ENCODE measurements around the gene USF3. TPM values are rescaled to one million over a fixed set of nuclear protein-coding genes. Genes with fewer than 3 reads are reported as not detected.
A peak's percentile ranks its signal among the peaks of the same experiment; 100 is the strongest.

Gene USF3
- total and polyA plus RNA-seq, 4 experiments from 2014 or later, result 1.4 to 23.7 (median 14.6) TPM

DNA sequence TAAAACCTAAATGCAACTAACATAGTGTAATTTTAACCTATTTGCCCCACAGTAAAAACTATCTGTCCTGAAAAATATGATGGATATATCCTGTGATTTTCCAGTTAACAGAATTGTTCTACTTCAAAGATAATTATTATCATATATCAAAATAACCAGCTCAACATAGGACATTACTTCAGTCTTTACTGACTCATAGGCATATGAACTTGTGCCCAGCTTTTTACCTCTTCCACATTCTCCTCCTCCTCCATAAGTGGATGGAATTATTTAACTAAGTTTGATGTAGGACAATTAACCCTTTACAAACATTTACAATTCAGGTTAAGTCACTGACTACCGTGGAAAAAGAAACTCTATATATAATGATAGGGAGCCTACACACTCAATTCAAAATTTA, 22.9 kb upstream of the USF3 start:
- Histone ChIP-seq H3K4me3 (ENCODE audit: low read length in 2 of 2) (no peak overlapping the region), H3K27me3 (ENCODE audit: insufficient read depth, low read length) (no peaks in the 10 kb centered on the region), H3K4me1 (ENCODE audit: insufficient read depth, low read length) (no peaks in the 10 kb centered on the region), H3K36me3 (ENCODE audit: insufficient read depth, low read length) (peaks cover 28% of the 10 kb centered on the region), H3K27ac (ENCODE audit: low read depth, low read length) (no peak overlapping the region), H3K9me3 (ENCODE audit: control insufficient read depth in 1 of 2, low read length in 2 of 2) (no peaks in the 10 kb centered on the region)
- Mint-ChIP-seq H3K9me3 (no peaks in the 10 kb centered on the region), H3K4me1 (peaks cover 0 to 4% (median 0%) of the 10 kb centered on the region in 4 donors), H3K4me3 (no peak overlapping the region), H3K27me3 (peaks cover 0 to 2% of the 10 kb centered on the region in 2 donors), H3K36me3 (peaks cover 50 to 58% of the 10 kb centered on the region in 2 donors), H3K27ac (peak overlapping the region in 1 of 7 donors; percentile 11)
- CTCF ChIA-PET (ENCODE audit: partially characterized antibody), result interaction anchor here (1.1 kb wide), 1 partner anchor 10 kb away, joined by 3 read pairs; no protein-coding TSS in a partner anchor
- intact Hi-C loops (cut with micrococcal nuclease), result no loop called here
- no peak for DNase-seq
- POLR2A ChIA-PET (ENCODE audit: partially characterized antibody), result interaction anchor here (1.4 kb wide), 1 partner anchor 25 kb away, joined by 3 read pairs; no protein-coding TSS in a partner anchor

DNA sequence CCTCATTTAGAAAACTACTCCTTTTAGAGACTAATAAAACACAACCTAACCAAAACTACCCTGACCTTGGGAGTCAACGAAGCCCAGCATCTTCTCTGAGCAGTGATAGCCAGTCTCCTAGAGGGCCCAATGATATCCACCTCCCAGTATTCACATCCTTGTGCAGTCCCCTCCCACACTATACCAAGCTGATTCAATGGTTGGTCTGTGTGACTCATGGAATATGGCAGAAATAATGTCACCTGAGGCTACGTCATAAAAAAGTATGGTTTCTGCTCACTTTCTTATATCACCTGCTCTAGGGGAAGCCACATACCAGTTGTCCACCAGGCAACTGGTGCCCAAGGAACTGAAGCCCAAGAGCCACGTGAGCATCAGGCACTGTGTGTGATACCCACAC, 21.4 kb upstream of the USF3 start:
- ChIA-PET CTCF (ENCODE audit: partially characterized antibody) (no interaction called here), POLR2A (ENCODE audit: partially characterized antibody) (no interaction called here)
- Histone ChIP-seq H3K27ac (ENCODE audit: low read depth, low read length) (no peak overlapping the region), H3K27me3 (ENCODE audit: insufficient read depth, low read length) (no peaks in the 10 kb centered on the region), H3K9me3 (ENCODE audit: control insufficient read depth in 1 of 2, low read length in 2 of 2) (no peaks in the 10 kb centered on the region), H3K36me3 (ENCODE audit: insufficient read depth, low read length) (peaks cover 18% of the 10 kb centered on the region), H3K4me3 (ENCODE audit: low read length in 2 of 2) (no peak overlapping the region), H3K4me1 (ENCODE audit: insufficient read depth, low read length) (no peaks in the 10 kb centered on the region)
- Mint-ChIP-seq H3K9me3 (no peaks in the 10 kb centered on the region), H3K27me3 (peaks cover 0 to 2% of the 10 kb centered on the region in 2 donors), H3K27ac (peak overlapping the region in 2 of 7 donors; percentile 17 to 31), H3K36me3 (peaks cover 41 to 44% of the 10 kb centered on the region in 2 donors), H3K4me1 (peaks cover 0 to 2% (median 0%) of the 10 kb centered on the region in 4 donors), H3K4me3 (no peak overlapping the region)
- DNase-seq, result no peak
- intact Hi-C loops (cut with micrococcal nuclease), result no loop called here

DNA sequence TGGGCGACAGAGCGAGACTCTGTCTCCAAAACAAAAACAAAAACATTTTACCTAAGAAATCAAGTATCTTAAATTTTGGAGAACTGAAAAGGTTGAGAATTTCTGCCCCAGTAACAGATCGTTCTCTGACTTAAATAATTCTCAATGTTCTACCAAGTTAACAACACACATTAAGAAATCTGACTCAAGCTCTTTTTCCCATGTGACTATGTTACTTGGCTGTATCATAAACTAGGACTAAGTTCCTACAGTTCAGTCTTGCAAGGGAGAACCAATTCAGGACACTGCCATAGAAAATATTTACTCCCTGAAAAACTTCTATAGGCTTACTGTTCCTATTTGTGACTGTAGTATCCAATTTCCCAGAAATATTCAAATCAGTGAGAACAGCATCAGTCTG, 20.9 kb upstream of the USF3 start:
- Histone ChIP-seq H3K27me3 (ENCODE audit: insufficient read depth, low read length) (no peaks in the 10 kb centered on the region), H3K9me3 (ENCODE audit: control insufficient read depth in 1 of 2, low read length in 2 of 2) (no peaks in the 10 kb centered on the region), H3K4me3 (ENCODE audit: low read length in 2 of 2) (no peak overlapping the region), H3K27ac (ENCODE audit: low read depth, low read length) (no peak overlapping the region), H3K4me1 (ENCODE audit: insufficient read depth, low read length) (no peaks in the 10 kb centered on the region), H3K36me3 (ENCODE audit: insufficient read depth, low read length) (peaks cover 16% of the 10 kb centered on the region)
- Mint-ChIP-seq H3K27ac (no peak overlapping the region), H3K4me3 (no peak overlapping the region), H3K27me3 (peaks cover 0 to 2% of the 10 kb centered on the region in 2 donors), H3K36me3 (peaks cover 36 to 39% of the 10 kb centered on the region in 2 donors), H3K4me1 (peaks cover 0 to 2% (median 0%) of the 10 kb centered on the region in 4 donors), H3K9me3 (no peaks in the 10 kb centered on the region)
- POLR2A ChIA-PET (ENCODE audit: partially characterized antibody), result no interaction called here
- CTCF ChIA-PET (ENCODE audit: partially characterized antibody), result no interaction called here
- intact Hi-C loops (cut with micrococcal nuclease), result no loop called here
- no peak for DNase-seq

DNA sequence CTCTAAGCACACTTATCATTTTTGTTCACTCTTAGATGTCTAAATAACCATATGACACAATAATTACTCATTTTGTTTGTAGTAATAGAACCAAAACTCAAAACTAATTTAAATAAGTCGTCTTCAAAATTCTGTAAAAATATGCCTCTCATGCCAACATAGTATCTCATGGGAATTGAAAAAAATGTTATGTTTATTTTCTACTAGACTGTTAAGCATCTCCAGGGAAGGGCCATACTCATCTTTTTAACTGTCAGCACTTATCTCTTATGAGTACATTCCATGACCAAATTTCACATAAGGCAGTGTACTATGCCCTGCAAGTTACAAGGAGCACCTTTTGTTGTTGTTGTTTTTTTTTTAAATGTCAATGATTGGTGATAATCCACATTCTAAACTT, 18.3 kb upstream of the USF3 start:
- intact Hi-C loops (cut with micrococcal nuclease), result no loop called here
- CTCF ChIA-PET (ENCODE audit: partially characterized antibody), result interaction anchor here (2.1 kb wide), 1 partner anchor 21 kb away, joined by 4 read pairs; no protein-coding TSS in a partner anchor

DNA sequence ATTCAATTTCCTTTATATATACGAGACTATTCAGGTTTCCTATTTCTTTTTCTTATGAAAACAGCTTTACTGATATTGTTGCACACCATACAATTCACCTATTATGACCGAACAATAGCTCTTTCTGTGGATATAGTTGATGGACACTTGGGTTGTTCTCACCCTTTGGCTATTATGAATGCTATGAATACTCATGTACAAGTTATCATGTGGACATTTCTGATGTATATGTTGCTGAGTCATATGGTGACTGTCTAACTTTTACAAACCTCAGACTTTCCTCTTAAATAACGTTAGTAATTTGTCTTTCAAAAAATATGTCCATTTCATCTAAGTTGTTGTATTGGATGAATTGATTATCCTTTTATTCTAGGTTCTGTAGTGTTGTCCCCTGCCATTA, 15.7 kb upstream of the USF3 start:
- Histone ChIP-seq H3K4me1 (ENCODE audit: insufficient read depth, low read length) (no peaks in the 10 kb centered on the region), H3K9me3 (ENCODE audit: control insufficient read depth in 1 of 2, low read length in 2 of 2) (no peaks in the 10 kb centered on the region), H3K27me3 (ENCODE audit: insufficient read depth, low read length) (no peaks in the 10 kb centered on the region), H3K27ac (ENCODE audit: low read depth, low read length) (no peak overlapping the region), H3K4me3 (ENCODE audit: low read length in 2 of 2) (no peak overlapping the region), H3K36me3 (ENCODE audit: insufficient read depth, low read length) (no peaks in the 10 kb centered on the region)
- Mint-ChIP-seq H3K9me3 (no peaks in the 10 kb centered on the region), H3K4me1 (no peaks in the 10 kb centered on the region), H3K4me3 (no peak overlapping the region), H3K36me3 (peaks cover 4% of the 10 kb centered on the region in 2 donors), H3K27ac (no peak overlapping the region), H3K27me3 (peaks cover 5 to 8% of the 10 kb centered on the region in 2 donors)
- DNase-seq, result no peak
- ChIA-PET POLR2A (ENCODE audit: partially characterized antibody) (no interaction called here), CTCF (ENCODE audit: partially characterized antibody) (interaction anchor here (0.7 to 0.8 kb wide), 3 partner anchors 23 to 100 kb away, joined by 3 to 4 read pairs (median 3); no protein-coding TSS in a partner anchor)
- intact Hi-C loops (cut with micrococcal nuclease), result no loop called here

More for the DNA sequence above, 18.3 kb upstream of the USF3 start:
- Histone ChIP-seq H3K27ac (ENCODE audit: low read depth, low read length) (no peak overlapping the region), H3K36me3 (ENCODE audit: insufficient read depth, low read length) (no peaks in the 10 kb centered on the region), H3K4me3 (ENCODE audit: low read length in 2 of 2) (no peak overlapping the region), H3K4me1 (ENCODE audit: insufficient read depth, low read length) (no peaks in the 10 kb centered on the region), H3K27me3 (ENCODE audit: insufficient read depth, low read length) (no peaks in the 10 kb centered on the region), H3K9me3 (ENCODE audit: control insufficient read depth in 1 of 2, low read length in 2 of 2) (no peaks in the 10 kb centered on the region)
- Mint-ChIP-seq H3K27me3 (peaks cover 0 to 4% of the 10 kb centered on the region in 2 donors), H3K36me3 (peaks cover 15 to 17% of the 10 kb centered on the region in 2 donors), H3K4me1 (no peaks in the 10 kb centered on the region), H3K27ac (no peak overlapping the region), H3K9me3 (no peaks in the 10 kb centered on the region), H3K4me3 (no peak overlapping the region)
- POLR2A ChIA-PET (ENCODE audit: partially characterized antibody), result interaction anchor here (0.7 kb wide), 1 partner anchor 31 kb away, joined by 3 read pairs; no protein-coding TSS in a partner anchor
- no peak for DNase-seq

DNA sequence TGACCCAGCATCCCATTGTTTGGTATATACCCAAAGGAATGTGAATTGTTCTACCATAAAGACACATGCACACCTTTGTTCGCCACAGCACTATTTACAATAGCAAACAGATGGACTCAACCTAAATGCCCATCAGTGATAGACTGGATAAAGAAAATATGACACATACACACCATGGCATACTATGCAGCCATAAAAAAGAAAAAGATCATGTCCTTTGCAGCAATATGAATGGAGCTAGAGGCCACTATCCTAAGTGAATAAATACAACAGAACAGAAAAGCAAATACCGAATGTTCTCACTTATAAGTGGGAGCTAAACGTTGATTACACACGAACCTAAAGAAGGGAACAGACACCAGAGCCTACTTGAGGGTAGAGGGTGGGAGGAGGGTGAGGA, 11.4 kb upstream of the USF3 start:
- Histone ChIP-seq H3K4me3 (ENCODE audit: low read length in 2 of 2) (no peak overlapping the region), H3K9me3 (ENCODE audit: control insufficient read depth in 1 of 2, low read length in 2 of 2) (no peaks in the 10 kb centered on the region), H3K27me3 (ENCODE audit: insufficient read depth, low read length) (no peaks in the 10 kb centered on the region), H3K27ac (ENCODE audit: low read depth, low read length) (no peak overlapping the region), H3K4me1 (ENCODE audit: insufficient read depth, low read length) (no peaks in the 10 kb centered on the region), H3K36me3 (ENCODE audit: insufficient read depth, low read length) (no peaks in the 10 kb centered on the region)
- Mint-ChIP-seq H3K9me3 (no peaks in the 10 kb centered on the region), H3K27ac (peak overlapping the region in 1 of 7 donors; percentile 43), H3K36me3 (no peaks in the 10 kb centered on the region), H3K4me3 (no peak overlapping the region), H3K4me1 (peaks cover 0 to 1% (median 0%) of the 10 kb centered on the region in 4 donors), H3K27me3 (peaks cover 3 to 10% of the 10 kb centered on the region in 2 donors)
- DNase-seq, result no peak
- intact Hi-C loops (cut with micrococcal nuclease), result no loop called here
- CTCF ChIA-PET (ENCODE audit: partially characterized antibody), result no interaction called here
- POLR2A ChIA-PET (ENCODE audit: partially characterized antibody), result no interaction called here

DNA sequence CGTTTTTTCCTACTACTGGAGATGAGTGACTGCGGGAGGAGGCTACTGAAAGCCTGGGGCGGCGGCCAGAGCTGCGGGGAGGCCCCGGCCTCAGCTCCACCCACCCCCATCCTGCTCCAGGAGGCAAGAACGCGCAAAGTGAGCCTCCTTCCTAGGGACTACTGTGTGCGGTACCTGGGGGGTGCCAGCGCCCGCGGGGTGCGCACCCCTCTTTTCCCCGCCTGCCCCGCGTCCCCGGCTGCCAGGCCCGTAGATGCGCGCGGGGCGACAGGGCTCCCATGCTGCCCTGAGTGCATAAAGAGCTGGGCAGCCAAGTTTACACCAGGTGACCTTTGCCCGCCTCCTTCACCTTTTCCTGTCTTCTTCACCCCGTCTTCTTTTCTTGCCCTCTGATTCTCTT, 2.5 kb upstream of the USF3 start:
- peak overlapping the region in 6 of 8 donors; percentile 43 to 81 (median 72) for H3K4me3 Mint-ChIP-seq
- H3K9me3 Mint-ChIP-seq, result peaks cover 0 to 2% (median 0%) of the 10 kb centered on the region in 8 donors
- peak overlapping the region; percentile 86 for H3K27ac ChIP-seq (ENCODE audit: low read depth, low read length)

More for the DNA sequence above, 2.5 kb upstream of the USF3 start:
- CTCF ChIA-PET (ENCODE audit: partially characterized antibody), result interaction anchor here (0.8 to 2.8 kb wide), 3 partner anchors 9 to 47 kb away, joined by 3 to 18 read pairs (median 4); partner anchors contain the start of genes ATP6V1A and NAA50
- Histone ChIP-seq H3K4me3 (ENCODE audit: low read length in 2 of 2) (no peak overlapping the region), H3K4me1 (ENCODE audit: insufficient read depth, low read length) (peaks cover 38% of the 10 kb centered on the region), H3K27me3 (ENCODE audit: insufficient read depth, low read length) (no peaks in the 10 kb centered on the region), H3K36me3 (ENCODE audit: insufficient read depth, low read length) (no peaks in the 10 kb centered on the region), H3K9me3 (ENCODE audit: control insufficient read depth in 1 of 2, low read length in 2 of 2) (no peaks in the 10 kb centered on the region)
- intact Hi-C loops (cut with micrococcal nuclease), result no loop called here
- H3K27ac Mint-ChIP-seq, result peak overlapping the region in 5 of 7 donors; percentile 60 to 89 (median 73)
- POLR2A ChIA-PET (ENCODE audit: partially characterized antibody), result interaction anchor here (1.1 to 7.8 kb wide), 2 partner anchors 36 to 47 kb away, joined by 3 to 87 read pairs; partner anchors contain the start of genes ATP6V1A and NAA50
- DNase-seq, result peak in 2 of 5 donors; percentile 1 to 7
- H3K4me1 Mint-ChIP-seq, result peaks cover 11 to 24% (median 16%) of the 10 kb centered on the region in 4 donors
- peaks cover 0 to 5% of the 10 kb centered on the region in 2 donors for H3K36me3 Mint-ChIP-seq
- no peaks in the 10 kb centered on the region for H3K27me3 Mint-ChIP-seq
